Activated T-cell treated with anti-CD3 and anti-CD28 coated beads for 48 hours (primary cell): ENCODE results near the gene RASAL2.
"Not testable (repeated sequence)": the region's sequence is repeated elsewhere in the genome, so short reads cannot be mapped to it uniquely, and the experiment has no call there.

Source experiments
- DNase-seq: peaks from one replicate; pipeline ENCODE4 v3.0.0-alpha.2; 2020; ENCODE audit warnings: low read depth

Gene RASAL2

GRCh38 chr1:178283409-178283808, 189.5 kb downstream of the RASAL2 start:
- no peak for DNase-seq

- no peak for DNase-seq
These were observed 190.2 kb downstream of the RASAL2 start for GRCh38 chr1:178284058-178284457.

DNA sequence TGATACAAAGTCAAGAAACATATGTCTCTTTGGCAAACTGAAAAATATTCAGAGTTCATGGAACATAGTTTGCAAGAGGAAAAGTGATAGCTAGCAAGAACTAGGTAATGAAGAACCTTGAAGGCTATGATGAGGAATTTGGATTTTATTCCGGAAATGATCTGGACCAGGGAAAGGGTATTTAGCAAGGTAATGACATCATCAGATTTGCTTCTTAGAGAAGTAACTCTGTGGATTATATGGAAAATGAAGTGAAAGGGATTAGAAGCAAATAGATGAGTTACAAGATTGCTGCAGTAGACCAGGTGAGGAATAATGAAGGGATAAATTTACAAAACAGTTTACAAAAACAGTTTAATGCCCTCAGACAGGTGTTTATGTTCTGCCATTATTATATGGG, 197.3 kb downstream of the RASAL2 start:
- DNase-seq = no peak

DNA sequence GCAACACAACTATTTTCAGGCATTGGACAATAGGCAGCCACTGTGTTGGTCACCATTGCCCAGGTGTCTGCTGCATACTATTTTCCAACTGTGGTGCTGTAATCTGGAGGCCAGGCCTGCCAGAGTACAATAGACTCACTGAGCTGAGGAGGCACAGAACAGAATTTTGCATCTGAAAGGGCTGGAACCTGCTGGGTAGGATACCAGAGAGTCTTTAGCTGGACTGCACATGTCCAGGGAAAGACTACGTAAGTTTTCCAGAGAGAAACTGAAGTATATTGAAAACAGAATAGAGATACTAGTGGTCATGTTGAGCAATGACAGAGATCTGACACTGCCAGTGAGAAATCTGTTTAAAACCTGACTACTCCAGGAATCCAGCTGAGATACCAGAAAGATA, 200.8 kb downstream of the RASAL2 start:
- DNase-seq = no peak

DNA sequence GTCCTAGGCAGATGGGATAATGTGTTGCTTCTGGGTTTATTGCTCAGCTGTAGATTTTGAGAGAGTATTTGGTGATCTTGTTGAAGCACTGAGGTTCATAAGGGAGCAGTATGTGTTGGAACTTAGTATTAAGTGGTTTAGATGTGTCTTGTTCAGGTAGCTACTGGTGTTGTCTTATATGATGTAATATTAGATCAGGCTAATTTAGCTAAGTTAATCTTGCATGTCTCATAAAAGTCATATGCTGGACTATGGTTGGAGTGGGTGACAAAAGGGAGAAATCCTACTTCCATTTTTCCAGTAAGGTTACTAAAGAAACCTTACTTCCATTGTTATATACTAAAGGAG, 206.4 kb downstream of the RASAL2 start:
- no peak for DNase-seq

DNA sequence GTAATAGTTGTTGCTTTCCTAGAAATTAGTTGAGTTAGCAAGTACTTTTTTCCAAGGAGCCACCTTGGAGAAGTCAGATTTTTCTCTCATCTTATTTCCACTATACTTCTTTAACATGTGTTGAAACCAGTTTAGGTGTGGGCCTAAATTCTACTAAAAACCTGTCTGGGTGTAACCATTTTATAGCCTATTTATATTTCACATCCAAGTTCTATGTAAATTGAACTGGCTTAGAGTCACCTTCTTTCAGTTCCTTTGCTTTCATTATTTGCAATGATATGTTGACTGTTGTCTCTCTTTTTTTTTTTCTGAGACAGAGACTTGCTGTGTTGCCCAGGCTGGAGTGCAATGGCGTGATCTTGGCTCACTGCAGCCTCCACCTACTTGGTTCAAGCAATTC, 207.2 kb downstream of the RASAL2 start:
- DNase-seq = no peak

GRCh38 chr1:178307264-178307663, 213.4 kb downstream of the RASAL2 start:
- no peak for DNase-seq

- no peak for DNase-seq
These were observed 214.5 kb downstream of the RASAL2 start for GRCh38 chr1:178308438-178308837.

DNA sequence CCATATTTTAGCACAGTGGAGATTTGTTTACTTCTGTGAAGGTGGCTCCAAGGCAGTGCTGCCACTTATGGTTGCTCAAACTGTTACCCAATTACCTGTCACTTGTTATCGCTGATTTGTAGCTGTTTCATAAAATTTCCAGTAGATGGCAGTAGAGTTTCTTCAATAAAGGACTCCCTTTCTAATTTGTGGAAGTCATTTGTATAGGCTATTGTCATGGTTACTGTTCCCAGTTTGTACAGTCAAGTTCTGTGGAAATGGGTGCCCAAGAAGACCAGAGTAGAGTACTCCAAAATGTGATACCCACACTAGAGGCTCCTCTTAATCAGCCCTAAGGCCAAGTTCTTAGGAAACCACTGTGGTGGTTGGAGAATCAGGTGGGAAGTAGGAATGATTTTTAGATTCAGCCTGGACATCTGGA, 216.8 kb downstream of the RASAL2 start:
- no peak for DNase-seq

DNA sequence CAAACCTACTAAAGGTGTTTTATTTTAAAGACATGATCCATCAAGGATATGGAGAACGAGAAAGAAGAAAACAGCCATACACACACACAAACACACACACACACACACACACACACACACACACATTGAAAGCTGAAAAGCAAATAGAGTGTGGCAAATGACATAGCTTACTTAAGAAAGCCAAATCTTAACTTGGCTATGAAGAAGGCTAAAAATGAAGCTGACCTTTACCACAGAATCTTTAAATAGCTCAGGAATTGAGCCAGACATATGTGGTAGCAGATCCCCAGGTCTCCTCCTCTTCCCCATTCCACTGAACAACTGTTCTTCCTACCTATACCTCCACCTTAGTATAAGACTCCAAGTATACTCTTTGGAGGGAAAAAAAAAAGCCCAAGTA, 217.3 kb downstream of the RASAL2 start:
- DNase-seq = no peak

GRCh38 chr1:178320280-178320982, 226.5 kb downstream of the RASAL2 start:
- not testable (repeated sequence) for DNase-seq

GRCh38 chr1:178323067-178323466, 229.2 kb downstream of the RASAL2 start:
- no peak for DNase-seq

GRCh38 chr1:178324003-178324402, 230.1 kb downstream of the RASAL2 start:
- no peak for DNase-seq

- no peak for DNase-seq
These were observed 234.8 kb downstream of the RASAL2 start for GRCh38 chr1:178328728-178329127.

DNA sequence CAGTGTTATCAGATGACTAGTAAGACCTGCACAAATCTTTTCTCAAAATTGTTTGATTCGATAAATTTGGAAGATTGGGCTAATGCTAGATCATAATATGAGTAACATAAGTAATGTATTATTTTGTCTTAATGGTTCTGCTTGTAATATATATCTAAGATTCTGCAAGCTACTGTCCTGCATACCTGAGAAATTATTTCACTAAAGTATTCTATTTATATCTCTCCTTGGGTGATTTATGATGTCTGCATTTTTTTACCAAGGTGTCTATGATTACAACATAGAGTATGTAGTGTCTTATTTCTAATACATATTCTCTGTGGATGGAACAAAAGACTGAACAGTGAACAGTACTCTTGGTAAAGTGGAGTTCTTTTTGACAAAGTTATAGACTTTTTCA, 236.2 kb downstream of the RASAL2 start:
- no peak for DNase-seq

- DNase-seq = no peak
These were observed 237.1 kb downstream of the RASAL2 start for GRCh38 chr1:178330848-178331497.

GRCh38 chr1:178335426-178335825, 241.5 kb downstream of the RASAL2 start:
- no peak for DNase-seq

DNA sequence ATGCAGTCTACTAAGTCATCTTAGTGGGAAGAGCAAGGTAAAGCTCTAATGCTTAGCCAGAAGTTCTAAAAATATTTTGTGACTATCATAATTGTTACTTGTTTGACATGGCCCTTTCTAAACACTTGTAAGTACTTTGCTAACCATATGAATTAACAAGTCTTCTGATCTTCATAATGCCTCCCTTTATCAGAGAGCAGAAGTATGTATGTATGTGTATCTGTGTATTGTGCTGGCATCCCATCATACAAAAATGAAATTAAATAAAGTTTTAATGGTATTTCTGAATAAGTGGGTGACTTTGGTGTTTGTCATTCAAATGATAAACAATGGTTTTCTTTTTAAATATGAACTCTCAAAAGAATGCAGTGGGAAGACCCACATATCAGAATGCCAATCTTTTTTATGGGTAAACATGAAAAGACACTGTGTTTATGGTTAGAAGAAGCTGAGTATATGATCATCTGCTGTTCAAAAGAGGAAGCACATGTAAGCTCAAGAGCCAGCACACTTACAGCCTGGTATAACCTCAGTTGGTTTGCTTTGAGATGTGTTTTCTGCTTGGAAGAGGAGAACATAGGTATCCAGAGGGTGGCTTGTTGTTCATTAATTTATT, 243.3 kb downstream of the RASAL2 start:
- DNase-seq = no peak

DNA sequence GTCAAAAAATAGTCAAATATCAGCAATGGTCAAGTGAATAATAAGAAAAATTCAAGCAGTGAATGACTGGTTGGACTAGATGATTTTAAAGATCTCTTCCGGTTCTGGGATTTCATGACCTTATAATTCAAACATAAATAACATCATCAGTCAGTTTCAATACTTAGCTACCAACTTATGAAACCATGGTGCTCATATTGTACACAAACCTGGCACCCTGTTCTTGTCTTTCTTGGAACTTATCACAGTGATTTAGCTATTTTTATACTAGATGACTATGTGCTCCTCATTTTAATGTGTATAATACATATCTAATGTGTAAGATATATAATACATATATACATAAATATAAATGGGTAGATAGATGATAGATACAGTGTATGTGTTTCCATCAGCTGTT, 245.9 kb downstream of the RASAL2 start:
- no peak for DNase-seq

DNA sequence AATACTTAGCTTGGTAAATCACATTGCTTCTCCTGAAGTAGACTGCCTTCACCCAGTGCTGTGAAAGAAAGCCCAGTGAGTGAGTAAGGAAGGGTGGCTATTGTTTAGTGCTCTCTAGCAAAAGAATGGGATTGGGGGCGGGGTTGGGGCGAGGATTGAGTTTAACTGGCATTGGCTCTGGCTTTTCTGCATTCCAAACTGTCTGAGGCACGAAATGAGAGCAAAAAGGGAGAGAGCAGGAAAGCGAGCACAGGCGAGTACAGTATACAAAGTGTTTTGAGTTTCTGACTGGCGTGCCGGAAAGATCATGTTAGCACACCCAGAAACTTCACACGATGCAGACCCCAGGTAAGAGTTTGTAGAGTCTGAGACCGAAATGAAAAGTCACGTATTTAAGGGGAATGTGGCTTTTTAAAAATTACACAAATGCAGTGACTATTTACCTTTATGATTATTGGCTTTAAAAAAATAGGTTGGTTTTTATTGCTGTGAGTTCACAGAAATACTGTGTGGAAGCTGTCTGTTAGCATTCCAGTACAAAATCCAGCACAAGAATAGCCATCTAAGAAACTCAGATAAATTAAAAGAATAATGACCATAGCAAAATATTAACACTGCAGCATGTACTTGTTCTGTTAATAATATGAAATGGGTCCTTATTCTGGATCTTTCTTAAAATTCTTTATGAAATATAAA, 247.5 kb downstream of the RASAL2 start:
- no peak for DNase-seq

GRCh38 chr1:178342745-178343144, 248.8 kb downstream of the RASAL2 start:
- DNase-seq = no peak

- no peak for DNase-seq
These were observed 250.7 kb downstream of the RASAL2 start for GRCh38 chr1:178344513-178345091.

- DNase-seq = no peak
These were observed 251.3 kb downstream of the RASAL2 start for GRCh38 chr1:178345238-178345637.
